AG04450 (cell line): ENCODE results near the gene GCC2. TPM values are rescaled to one million over a fixed set of nuclear protein-coding genes. Genes with fewer than 3 reads are reported as not detected.

Source experiments
- CTCF ChIA-PET: fragments of 300-600, 350-600 bp; formaldehyde crosslinking; extraction: SDS; loops from one replicate; lab custom pipeline; 2022; ENCODE audit warnings: antibody characterized with exemption, inconsistent platforms; lab: Charles Lee
- POLR2A ChIA-PET: fragments of 350-600 bp; formaldehyde crosslinking; extraction: SDS; loops from one replicate; lab custom pipeline; 2021; ENCODE audit warnings: antibody characterized with exemption, inconsistent platforms; lab: Yijun Ruan, JAX
- DNase-seq: peaks from one replicate; pipeline ENCODE4 v3.0.0-alpha.2; 2011; ENCODE audit warnings: low read depth, low spot score
- H3K27ac ChIP-seq: one replicate; pipeline ENCODE4 v1.5.1; 2012; ENCODE audit warnings: low read depth, low read length, control low read depth
- H3K27me3 ChIP-seq: one replicate; pipeline ENCODE4 v1.6.0; 2012; ENCODE audit warnings: low read length; ENCODE audit not compliant: control insufficient read depth, insufficient read depth
- H3K4me3 ChIP-seq: 2 replicates; pipeline ENCODE4 v1.5.1; 2011; ENCODE audit warnings: mild to moderate bottlenecking, low read depth, low read length, control low read depth
- H3K9me3 ChIP-seq: 2 replicates; pipeline ENCODE4 v1.5.1; 2012; ENCODE audit warnings: low read length; ENCODE audit not compliant: control insufficient read depth, insufficient read depth
- polyA plus RNA-seq: library from polyadenylated mRNA; depleted of rRNA; stranded (reverse); fragments of >200 nt; gene quantifications from 2 replicates; pipeline ENCODE4 v1.2.3, GENCODE V29; 2011
- TF ChIP-seq, protein P1 (sequence below): IDR thresholded peaks from 2 replicates; pipeline ENCODE4 v1.5.1; 2011; ENCODE audit warnings: low read depth, low read length, control low read depth, inconsistent platforms

GCC2 gene
- polyA plus RNA-seq, 1 experiment = 19.5 TPM

DNA sequence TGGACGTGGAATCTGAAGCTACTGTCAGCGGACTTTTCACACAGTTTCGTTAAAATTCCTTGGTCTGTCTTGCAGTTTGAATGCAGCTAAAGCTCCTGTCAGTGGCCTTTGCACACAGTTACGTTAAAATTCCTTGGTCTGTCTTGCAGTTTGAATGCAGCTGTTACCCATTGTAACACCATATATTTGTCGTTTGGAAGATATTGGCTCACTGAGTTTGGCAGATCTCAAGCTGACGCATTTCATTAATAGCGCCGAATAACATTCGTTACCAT lies 86.3 kb downstream of the GCC2 start:
- POLR2A ChIA-PET = interaction anchor here (0.6 to 3.3 kb wide), 10 partner anchors 14 to 318 kb away, joined by 3 to 13 read pairs (median 4); no protein-coding TSS in a partner anchor
- Histone ChIP-seq H3K27me3 (no peaks in the 10 kb centered on the region), H3K4me3 (peak overlapping the region; percentile 78), H3K9me3 (no peaks in the 10 kb centered on the region), H3K27ac (no peak overlapping the region)
- CTCF ChIA-PET = interaction anchor here (0.7 to 2.7 kb wide), 4 partner anchors 45 to 102 kb away, joined by 3 to 17 read pairs (median 3); no protein-coding TSS in a partner anchor
- DNase-seq = no peak
- TF ChIP-seq, protein P1, sequence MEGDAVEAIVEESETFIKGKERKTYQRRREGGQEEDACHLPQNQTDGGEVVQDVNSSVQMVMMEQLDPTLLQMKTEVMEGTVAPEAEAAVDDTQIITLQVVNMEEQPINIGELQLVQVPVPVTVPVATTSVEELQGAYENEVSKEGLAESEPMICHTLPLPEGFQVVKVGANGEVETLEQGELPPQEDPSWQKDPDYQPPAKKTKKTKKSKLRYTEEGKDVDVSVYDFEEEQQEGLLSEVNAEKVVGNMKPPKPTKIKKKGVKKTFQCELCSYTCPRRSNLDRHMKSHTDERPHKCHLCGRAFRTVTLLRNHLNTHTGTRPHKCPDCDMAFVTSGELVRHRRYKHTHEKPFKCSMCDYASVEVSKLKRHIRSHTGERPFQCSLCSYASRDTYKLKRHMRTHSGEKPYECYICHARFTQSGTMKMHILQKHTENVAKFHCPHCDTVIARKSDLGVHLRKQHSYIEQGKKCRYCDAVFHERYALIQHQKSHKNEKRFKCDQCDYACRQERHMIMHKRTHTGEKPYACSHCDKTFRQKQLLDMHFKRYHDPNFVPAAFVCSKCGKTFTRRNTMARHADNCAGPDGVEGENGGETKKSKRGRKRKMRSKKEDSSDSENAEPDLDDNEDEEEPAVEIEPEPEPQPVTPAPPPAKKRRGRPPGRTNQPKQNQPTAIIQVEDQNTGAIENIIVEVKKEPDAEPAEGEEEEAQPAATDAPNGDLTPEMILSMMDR = no peak

- no peak overlapping the region for H3K27ac ChIP-seq
- no peaks in the 10 kb centered on the region for H3K9me3 ChIP-seq
- H3K4me3 ChIP-seq = peak overlapping the region; percentile 78
- CTCF ChIA-PET = interaction anchor here (1.0 to 2.7 kb wide), 2 partner anchors 48 to 50 kb away, joined by 3 to 17 read pairs; no protein-coding TSS in a partner anchor
- no peak for DNase-seq
- TF ChIP-seq, protein P1 = no peak
- POLR2A ChIA-PET = interaction anchor here (0.6 to 3.3 kb wide), 5 partner anchors 13 to 181 kb away, joined by 3 to 13 read pairs (median 4); no protein-coding TSS in a partner anchor
- H3K27me3 ChIP-seq = no peaks in the 10 kb centered on the region
Observed at GRCh38 chr2:108536133-108536780, 87.3 kb downstream of the GCC2 start.

DNA sequence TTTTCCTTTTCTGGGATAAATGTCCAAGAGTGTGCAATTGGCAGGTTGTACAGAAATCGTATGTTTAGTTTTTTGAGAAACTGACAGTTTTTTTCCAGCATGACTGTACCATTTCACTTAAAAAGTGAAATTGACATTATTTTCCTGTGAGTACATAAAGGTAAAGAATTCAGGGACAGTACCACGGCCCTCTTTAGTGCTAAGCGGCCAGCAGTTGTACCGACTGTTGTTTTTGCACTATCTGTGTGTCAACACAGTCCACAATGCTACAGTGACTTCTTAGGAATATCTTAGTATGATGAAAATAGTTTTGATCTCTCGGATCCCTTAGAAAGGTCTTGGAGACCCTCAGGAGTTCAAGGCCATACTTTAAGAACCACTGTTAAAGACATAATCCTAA lies 87.9 kb downstream of the GCC2 start:
- Histone ChIP-seq H3K4me3 (peak overlapping the region; percentile 78), H3K9me3 (no peaks in the 10 kb centered on the region), H3K27ac (no peak overlapping the region), H3K27me3 (no peaks in the 10 kb centered on the region)
- TF ChIP-seq, protein P1 = no peak
- no peak for DNase-seq
- ChIA-PET CTCF (no interaction called here), POLR2A (no interaction called here)

- no peak for DNase-seq
- Histone ChIP-seq H3K27me3 (no peaks in the 10 kb centered on the region), H3K9me3 (no peaks in the 10 kb centered on the region), H3K27ac (no peak overlapping the region), H3K4me3 (no peak overlapping the region)
- POLR2A ChIA-PET = no interaction called here
- CTCF ChIA-PET = interaction anchor here (0.6 to 1.4 kb wide), 4 partner anchors 10 to 99 kb away, joined by 3 to 4 read pairs (median 3); no protein-coding TSS in a partner anchor
- TF ChIP-seq, protein P1 = no peak
Observed at GRCh38 chr2:108538000-108538625, 89.1 kb downstream of the GCC2 start.

DNA sequence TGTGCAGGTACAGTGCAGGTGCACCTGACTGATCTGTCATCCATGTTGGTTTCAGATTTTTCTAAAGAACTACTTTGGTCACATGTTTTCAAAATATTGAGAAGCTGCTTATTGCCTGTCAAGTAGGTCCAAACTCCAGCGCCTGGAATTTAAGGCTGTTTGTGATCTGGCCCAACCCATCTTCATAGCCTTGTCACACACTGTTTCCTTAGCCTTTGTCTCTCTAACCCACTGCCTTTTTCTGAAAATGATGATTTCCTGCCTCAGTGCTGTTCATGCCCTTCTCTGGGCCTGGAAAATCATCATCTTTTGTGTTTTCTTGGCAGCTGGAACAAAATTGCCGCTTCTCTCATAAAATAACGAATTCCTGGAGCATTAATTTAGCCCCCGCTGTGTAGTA lies 92.4 kb downstream of the GCC2 start:
- ChIA-PET POLR2A (interaction anchor here (0.6 to 1.0 kb wide), 2 partner anchors 34 to 37 kb away, joined by 3 read pairs; no protein-coding TSS in a partner anchor), CTCF (interaction anchor here (1.0 to 2.7 kb wide), 3 partner anchors 43 to 96 kb away, joined by 3 to 13 read pairs (median 7); no protein-coding TSS in a partner anchor)
- Histone ChIP-seq H3K27ac (no peak overlapping the region), H3K27me3 (no peaks in the 10 kb centered on the region), H3K9me3 (no peaks in the 10 kb centered on the region), H3K4me3 (no peak overlapping the region)
- TF ChIP-seq, protein P1 = no peak
- no peak for DNase-seq
